ENCODE data around the gene RPP40. TPM values are rescaled to one million over a fixed set of nuclear protein-coding genes. Genes with fewer than 3 reads are reported as not detected.

RPP40 gene
- total RNA-seq, 1 donor from 2014 or later: 9.6 TPM

- Mint-ChIP-seq H3K4me3 (ENCODE audit: unreplicated experiment) (no peak overlapping the region), H3K36me3 (ENCODE audit: low read depth, unreplicated experiment) (peaks cover 3% of the 10 kb centered on the region), H3K27ac (ENCODE audit: unreplicated experiment) (no peak overlapping the region), H3K27me3 (ENCODE audit: unreplicated experiment) (no peaks in the 10 kb centered on the region), H3K4me1 (ENCODE audit: unreplicated experiment) (peaks cover 9% of the 10 kb centered on the region), H3K9me3 (ENCODE audit: unreplicated experiment) (no peaks in the 10 kb centered on the region)
- DNase-seq (ENCODE audit: low spot score): no peak
- no peak for TF ChIP-seq CTCF (IDR thresholded peaks at IDR 0.05; ENCODE audit: unreplicated experiment)
Observed at GRCh38 chr6:4997862-4998261, 6.0 kb downstream of the RPP40 start.

- no peak for TF ChIP-seq CTCF (IDR thresholded peaks at IDR 0.05; ENCODE audit: unreplicated experiment)
- Mint-ChIP-seq H3K4me3 (ENCODE audit: unreplicated experiment) (no peak overlapping the region), H3K27ac (ENCODE audit: unreplicated experiment) (no peak overlapping the region)
Observed at GRCh38 chr6:4994741-4995140, 9.1 kb downstream of the RPP40 start.

DNA sequence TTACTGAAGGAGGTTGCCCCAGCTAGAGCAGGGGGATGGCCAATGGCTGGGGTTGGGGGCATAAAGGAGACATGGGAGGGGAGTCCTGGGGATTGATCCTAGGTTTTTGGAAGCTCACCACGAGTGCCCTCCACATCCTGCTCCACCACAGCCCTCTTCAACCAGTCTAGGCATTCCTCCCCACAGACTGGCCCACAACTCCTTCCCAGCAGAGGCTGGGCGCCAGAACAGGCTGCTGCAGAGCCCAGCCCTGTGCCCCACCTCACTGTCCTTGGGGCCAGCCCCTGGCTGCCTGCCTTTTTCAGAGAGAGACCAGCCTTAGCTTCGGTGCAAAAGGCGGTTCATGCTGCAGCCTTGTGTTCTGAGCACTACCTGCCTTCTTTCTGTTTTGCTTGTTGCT, 16.4 kb downstream of the RPP40 start:
- H3K4me1 Mint-ChIP-seq (ENCODE audit: unreplicated experiment): peaks cover 14% of the 10 kb centered on the region
- no peak for DNase-seq (ENCODE audit: low spot score)
- no peak overlapping the region for H3K27ac Mint-ChIP-seq (ENCODE audit: unreplicated experiment)
- H3K36me3 Mint-ChIP-seq (ENCODE audit: low read depth, unreplicated experiment): no peaks in the 10 kb centered on the region
- peaks cover 3% of the 10 kb centered on the region for H3K27me3 Mint-ChIP-seq (ENCODE audit: unreplicated experiment)
- no peaks in the 10 kb centered on the region for H3K9me3 Mint-ChIP-seq (ENCODE audit: unreplicated experiment)
- H3K4me3 Mint-ChIP-seq (ENCODE audit: unreplicated experiment): no peak overlapping the region
- no peak for TF ChIP-seq CTCF (IDR thresholded peaks at IDR 0.05; ENCODE audit: unreplicated experiment)

More at GRCh38 chr6:4994741-4995140, 9.1 kb downstream of the RPP40 start:
- Mint-ChIP-seq H3K27me3 (ENCODE audit: unreplicated experiment) (peaks cover 2% of the 10 kb centered on the region), H3K9me3 (ENCODE audit: unreplicated experiment) (no peaks in the 10 kb centered on the region), H3K4me1 (ENCODE audit: unreplicated experiment) (peaks cover 9% of the 10 kb centered on the region), H3K36me3 (ENCODE audit: low read depth, unreplicated experiment) (no peaks in the 10 kb centered on the region)
- no peak for DNase-seq (ENCODE audit: low spot score)

GRCh38 chr6:4986999-4987398, 16.8 kb downstream of the RPP40 start:
- peaks cover 3% of the 10 kb centered on the region for H3K27me3 Mint-ChIP-seq (ENCODE audit: unreplicated experiment)
- H3K4me1 Mint-ChIP-seq (ENCODE audit: unreplicated experiment): peaks cover 14% of the 10 kb centered on the region
- TF ChIP-seq CTCF (IDR thresholded peaks at IDR 0.05; ENCODE audit: unreplicated experiment): no peak
- H3K4me3 Mint-ChIP-seq (ENCODE audit: unreplicated experiment): no peak overlapping the region
- no peak overlapping the region for H3K27ac Mint-ChIP-seq (ENCODE audit: unreplicated experiment)
- no peaks in the 10 kb centered on the region for H3K36me3 Mint-ChIP-seq (ENCODE audit: low read depth, unreplicated experiment)
- no peaks in the 10 kb centered on the region for H3K9me3 Mint-ChIP-seq (ENCODE audit: unreplicated experiment)
- DNase-seq (ENCODE audit: low spot score): no peak

GRCh38 chr6:4983322-4983721, 20.5 kb downstream of the RPP40 start:
- H3K9me3 Mint-ChIP-seq (ENCODE audit: unreplicated experiment): peaks cover 4% of the 10 kb centered on the region
- no peak for DNase-seq (ENCODE audit: low spot score)
- peaks cover 4% of the 10 kb centered on the region for H3K27me3 Mint-ChIP-seq (ENCODE audit: unreplicated experiment)
- no peak for TF ChIP-seq CTCF (IDR thresholded peaks at IDR 0.05; ENCODE audit: unreplicated experiment)
- no peak overlapping the region for H3K4me3 Mint-ChIP-seq (ENCODE audit: unreplicated experiment)
- H3K27ac Mint-ChIP-seq (ENCODE audit: unreplicated experiment): no peak overlapping the region
- H3K4me1 Mint-ChIP-seq (ENCODE audit: unreplicated experiment): peaks cover 14% of the 10 kb centered on the region
- peaks cover 5% of the 10 kb centered on the region for H3K36me3 Mint-ChIP-seq (ENCODE audit: low read depth, unreplicated experiment)
